HT-29 (cell line): ENCODE data around the gene PIK3R5. TPM values are rescaled to one million over a fixed set of nuclear protein-coding genes. Genes with fewer than 3 reads are reported as not detected.
"Not testable (repeated sequence)": the region's sequence is repeated elsewhere in the genome, so short reads cannot be mapped to it uniquely, and the experiment has no call there.

Experiments used
- DNase-seq: peaks from one replicate; pipeline ENCODE4 v3.0.0-alpha.2; 2015; ENCODE audit warnings: low spot score
- total RNA-seq: library from RNA; depleted of rRNA; stranded (reverse); fragments of >200 nt; shearing (Covaris generic); gene quantifications from 2 replicates; pipeline ENCODE4 v1.2.3, GENCODE V29; 2014

Gene PIK3R5
- total RNA-seq, 1 experiment from 2014 or later, result not detected

DNA sequence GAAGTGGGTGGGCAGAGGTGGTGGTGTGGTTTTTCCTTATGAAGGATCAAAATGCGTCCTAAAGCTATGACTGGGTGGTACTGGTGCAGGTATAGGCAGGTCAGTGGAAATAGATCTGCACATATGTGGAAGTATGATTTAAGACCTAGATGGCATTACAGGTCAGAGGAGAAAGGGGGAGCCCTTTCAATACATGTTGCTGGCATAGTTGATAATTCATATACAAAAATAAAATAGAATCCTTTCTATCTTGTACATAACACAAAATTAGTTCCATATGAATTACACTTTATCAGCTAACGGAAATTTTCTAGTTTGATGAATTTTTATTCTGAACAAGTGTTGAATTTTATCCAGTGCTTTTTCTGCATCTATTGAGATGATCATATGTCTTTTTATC lies 20.8 kb upstream of the PIK3R5 start:
- DNase-seq, result no peak

GRCh38 chr17:8985054-8985701 lies 19.7 kb upstream of the PIK3R5 start:
- no peak for DNase-seq

GRCh38 chr17:8984225-8984624 lies 18.7 kb upstream of the PIK3R5 start:
- not testable (repeated sequence) for DNase-seq

DNA sequence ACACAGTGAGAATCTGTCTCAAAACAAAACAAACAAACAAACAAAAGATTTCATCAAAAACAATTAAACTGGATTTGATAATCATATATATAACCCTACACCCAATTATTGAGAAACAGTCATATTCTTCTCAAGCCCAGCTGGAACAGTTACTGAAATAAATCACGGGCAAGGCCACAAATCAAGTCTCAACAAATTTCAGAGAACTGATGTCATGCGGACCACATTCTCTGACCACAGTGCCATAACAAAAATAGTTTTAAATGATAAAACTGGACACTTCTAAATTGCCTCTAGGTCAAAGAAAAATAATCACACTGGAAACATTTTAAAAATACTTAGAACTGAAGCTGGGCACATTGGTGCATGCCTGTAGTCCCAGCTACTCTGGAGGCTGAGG lies 15.9 kb upstream of the PIK3R5 start:
- DNase-seq, result no peak

DNA sequence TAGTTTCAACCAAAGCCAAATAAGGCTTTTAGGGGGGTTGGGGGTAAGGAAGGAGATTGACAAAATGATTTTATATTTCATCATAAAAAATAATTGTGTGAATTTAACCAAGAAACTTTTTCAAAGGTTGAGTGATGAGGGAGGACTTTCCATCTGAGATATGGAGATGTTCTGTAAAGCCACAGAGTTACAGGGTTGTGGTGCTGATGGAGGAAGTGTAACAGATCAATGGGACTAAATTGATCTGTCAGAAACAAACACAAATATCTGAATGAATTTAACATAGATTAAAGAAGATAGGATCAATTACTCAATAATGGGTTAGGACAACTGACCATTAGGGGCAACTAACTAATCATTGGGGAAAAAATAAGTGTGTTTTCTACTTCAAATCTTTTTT lies 14.2 kb upstream of the PIK3R5 start:
- DNase-seq, result no peak

DNA sequence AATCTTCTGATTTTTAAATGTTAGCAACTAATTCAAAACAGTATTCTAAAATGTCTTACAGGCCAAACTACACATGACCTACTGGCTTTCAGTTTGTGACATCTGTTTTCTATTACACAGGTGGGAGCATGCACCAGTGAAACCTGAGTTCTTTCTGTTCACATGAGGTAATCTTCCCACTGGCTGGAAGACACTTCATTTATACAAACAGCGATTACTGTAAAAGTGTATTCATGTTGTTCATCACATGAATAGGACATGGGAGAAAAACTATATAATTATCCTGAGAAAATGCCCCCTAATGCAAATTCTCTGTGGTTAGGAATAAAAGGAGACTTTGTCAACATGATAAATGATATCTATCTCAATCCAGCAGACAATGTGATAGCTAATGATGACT lies 11.1 kb upstream of the PIK3R5 start:
- no peak for DNase-seq

GRCh38 chr17:8975091-8975725 lies 9.7 kb upstream of the PIK3R5 start:
- no peak for DNase-seq

GRCh38 chr17:8969901-8970300 lies 4.4 kb upstream of the PIK3R5 start:
- no peak for DNase-seq

- DNase-seq, result no peak
Measured at GRCh38 chr17:8968503-8968902, 3.0 kb upstream of the PIK3R5 start.

DNA sequence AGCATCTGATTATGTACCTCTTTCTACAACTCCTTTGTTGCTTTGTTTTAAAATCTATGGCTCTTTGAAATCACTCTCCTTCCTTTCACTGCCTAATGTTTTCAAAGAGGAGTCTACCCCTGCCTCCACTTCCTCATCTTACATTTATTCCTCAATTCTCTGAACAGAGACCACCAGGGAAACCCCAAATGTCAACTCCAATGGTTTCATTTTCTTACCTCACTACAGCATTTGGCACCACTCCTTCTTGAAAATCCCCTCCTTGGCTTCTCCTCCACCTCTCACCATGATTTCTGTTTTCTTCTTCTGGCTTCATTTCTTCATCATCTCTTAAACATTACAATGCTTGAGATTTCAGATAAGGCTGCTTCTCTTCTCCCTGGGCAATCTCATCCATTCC lies 2.4 kb upstream of the PIK3R5 start:
- no peak for DNase-seq

DNA sequence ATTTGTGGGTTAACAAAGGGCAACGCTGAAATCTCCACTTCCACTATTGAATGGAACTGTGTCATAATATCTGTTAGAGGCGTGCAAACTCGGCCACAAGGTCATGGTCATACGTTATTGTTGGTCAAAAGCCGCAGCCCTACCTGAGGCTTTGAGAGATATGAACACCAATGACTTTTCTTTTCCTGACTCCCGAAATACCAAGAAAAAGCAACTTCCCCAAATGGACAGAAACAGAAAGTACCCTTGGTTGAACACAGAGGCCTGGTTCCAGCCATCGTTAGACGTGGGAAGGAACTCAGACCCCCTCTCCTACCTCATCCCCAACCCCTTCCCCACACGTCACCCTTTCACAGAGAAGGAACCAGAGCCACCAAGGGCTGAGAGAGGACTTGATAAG lies 1.4 kb upstream of the PIK3R5 start:
- DNase-seq, result no peak

GRCh38 chr17:8964801-8965393 lies 610 bp downstream of the PIK3R5 start:
- no peak for DNase-seq

GRCh38 chr17:8963647-8964258 lies 1.8 kb downstream of the PIK3R5 start:
- no peak for DNase-seq

GRCh38 chr17:8963014-8963413 lies 2.5 kb downstream of the PIK3R5 start:
- no peak for DNase-seq

DNA sequence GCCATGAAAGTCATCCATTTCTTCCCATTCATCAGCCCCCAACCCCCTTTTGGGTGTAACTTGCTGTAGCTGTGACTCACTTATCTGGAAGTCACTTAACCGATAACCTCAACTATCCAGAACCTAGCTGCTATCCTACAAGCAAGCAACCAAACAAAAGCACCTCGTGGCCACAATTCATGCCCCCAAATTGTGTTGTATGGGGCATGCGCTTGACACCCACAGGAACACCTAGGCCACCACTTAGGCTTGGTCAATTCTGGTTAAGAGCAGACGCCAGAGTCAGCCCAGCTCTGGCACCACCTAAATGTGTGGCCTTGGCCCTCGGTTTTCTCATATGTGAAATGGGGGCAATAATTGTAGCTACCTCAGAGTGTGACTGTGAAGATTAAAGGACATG lies 3.7 kb downstream of the PIK3R5 start:
- no peak for DNase-seq

- no peak for DNase-seq
Measured at GRCh38 chr17:8960325-8961140, 5.0 kb downstream of the PIK3R5 start.

- no peak for DNase-seq
Measured at GRCh38 chr17:8959312-8959918, 6.1 kb downstream of the PIK3R5 start.

DNA sequence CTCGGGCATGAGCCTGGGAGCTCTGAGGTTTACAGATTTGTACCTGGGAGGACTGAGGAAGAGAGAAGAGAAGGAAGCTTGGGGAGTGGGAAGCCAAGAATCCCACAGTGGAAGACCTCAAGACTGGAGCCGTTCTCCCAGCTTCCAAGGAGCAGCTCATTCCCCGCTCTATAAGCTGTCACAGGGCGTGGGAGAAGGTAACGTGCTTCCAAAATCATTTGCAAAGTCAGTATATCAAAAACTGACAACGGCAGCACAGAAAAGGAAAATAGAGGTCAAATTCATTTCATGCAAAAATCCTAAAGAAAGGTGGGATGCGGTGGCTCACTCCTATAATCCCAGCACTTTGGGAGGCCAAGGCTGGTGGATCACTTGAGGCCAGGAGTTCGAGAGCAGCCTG lies 7.8 kb downstream of the PIK3R5 start:
- DNase-seq, result no peak

GRCh38 chr17:8956465-8956902 lies 9.0 kb downstream of the PIK3R5 start:
- no peak for DNase-seq

DNA sequence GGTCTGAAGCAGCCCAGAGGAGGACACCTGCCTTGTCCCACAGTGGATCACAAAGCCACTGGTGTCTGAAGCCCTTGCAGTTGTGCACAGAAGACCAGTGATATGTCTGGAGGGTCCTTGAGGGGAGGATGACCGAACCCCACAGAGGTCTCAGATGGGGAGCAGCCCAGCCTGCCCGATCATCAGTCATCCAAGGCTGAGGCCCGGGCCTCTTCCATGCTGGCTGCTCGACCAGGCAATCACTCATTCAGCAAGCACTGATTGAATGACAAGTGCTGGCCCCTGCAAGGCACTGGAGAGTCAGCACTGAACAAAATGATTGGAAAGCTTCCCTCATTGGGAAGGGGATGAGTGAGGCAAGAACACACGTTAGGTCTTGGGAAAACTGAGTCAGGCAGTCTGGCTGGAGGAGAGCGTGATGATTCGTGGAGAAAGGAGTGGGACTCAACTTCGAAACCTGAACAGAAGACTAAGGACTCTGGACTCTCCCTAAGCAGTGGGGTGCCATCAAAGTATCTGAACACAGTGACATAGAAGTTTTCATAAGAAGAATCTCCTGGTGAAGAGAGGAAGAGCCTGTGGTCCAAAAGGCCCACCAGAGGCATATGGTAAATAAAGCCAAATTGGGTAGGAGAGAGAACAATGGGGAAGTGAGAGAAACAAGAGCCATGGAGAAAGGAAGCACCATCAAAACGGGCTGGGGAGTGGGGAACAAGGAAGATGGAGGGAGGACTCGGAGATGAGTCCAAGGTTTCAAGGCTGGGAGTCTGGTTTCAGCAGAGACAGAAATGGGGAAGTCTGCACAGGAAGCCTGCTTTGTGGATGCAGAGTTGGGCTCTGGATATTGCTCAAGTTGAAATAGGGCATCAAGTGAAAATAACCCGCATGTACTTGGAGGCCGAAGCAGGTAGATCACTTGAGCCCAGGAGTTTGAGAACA lies 10.2 kb downstream of the PIK3R5 start:
- DNase-seq, result no peak
